H1 (cell line): Measurements from ENCODE around the gene MGAT5. TPM values are rescaled to one million over a fixed set of nuclear protein-coding genes. Genes with fewer than 3 reads are reported as not detected.

Experiments used
- CTCF ChIA-PET: fragments of 300-600 bp; sonication (Branson Sonifier 250); formaldehyde crosslinking; loops from one replicate; lab custom pipeline; 2021; ENCODE audit not compliant: partially characterized antibody; lab: Charles Lee
- POLR2A ChIA-PET: fragments of 300-600 bp; sonication (Branson Sonifier 250); formaldehyde crosslinking; loops from one replicate; lab custom pipeline; 2021; ENCODE audit warnings: inconsistent platforms; ENCODE audit not compliant: partially characterized antibody; lab: Charles Lee
- DNase-seq, 2 experiments: peaks; one replicate each; pipeline versions ENCODE4 v3.0.0 to v3.0.0-alpha.2; 2010 to 2022; ENCODE audit warnings: low spot score in 2 of 2, low read depth in 1 of 2, mixed read lengths in 1 of 2
- FAIRE-seq: peaks from 2 replicates; lab custom pipeline; 2011; peaks lifted over from hg19 to GRCh38; lab: Jason Lieb, UNC
- H2AFZ ChIP-seq: 2 replicates; pipeline ENCODE4 v1.8.1; 2012; ENCODE audit warnings: low read length, inconsistent platforms
- H2AK5ac ChIP-seq: 2 replicates; pipeline ENCODE4 v1.6.1; 2013; ENCODE audit warnings: low read depth, low read length
- H2BK120ac ChIP-seq: replicated peaks from 2 replicates; pipeline ENCODE3; 2013; ENCODE audit warnings: low read depth, low read length, inconsistent platforms
- H2BK12ac ChIP-seq: 2 replicates; pipeline ENCODE4 v1.6.1; 2013; ENCODE audit warnings: low read depth, low read length
- H2BK15ac ChIP-seq: 2 replicates; pipeline ENCODE4 v1.6.1; 2013; ENCODE audit warnings: low read length
- H2BK20ac ChIP-seq: 2 replicates; pipeline ENCODE4 v1.6.1; 2013; ENCODE audit warnings: low read length
- H2BK5ac ChIP-seq: 2 replicates; pipeline ENCODE4 v1.6.1; 2013; ENCODE audit warnings: low read depth, low read length
- H3K14ac ChIP-seq: 2 replicates; pipeline ENCODE4 v1.6.1; 2013; ENCODE audit warnings: inconsistent platforms; ENCODE audit not compliant: insufficient read length
- H3K18ac ChIP-seq: 2 replicates; pipeline ENCODE4 v1.6.1; 2013; ENCODE audit warnings: low read length; ENCODE audit errors: extremely low read depth
- H3K23ac ChIP-seq: 2 replicates; pipeline ENCODE4 v1.6.1; 2013; ENCODE audit warnings: inconsistent platforms; ENCODE audit not compliant: insufficient read length
- H3K23me2 ChIP-seq: 2 replicates; pipeline ENCODE4 v1.6.1; 2013; ENCODE audit warnings: low read depth, low read length
- H3K27ac ChIP-seq: 2 replicates; pipeline ENCODE4 v1.6.1; 2011; ENCODE audit warnings: low read depth, low read length, inconsistent platforms
- H3K27me3 ChIP-seq, 4 experiments: replicated peaks in 1 of 4; 1 replicate in 1 of 4; 2 replicates in 3 of 4; pipeline versions ENCODE4 v1.6.1 to v1.8.1; 2011 to 2013; ENCODE audit warnings: low read length in 3 of 4, mild to moderate bottlenecking in 3 of 4, inconsistent platforms in 2 of 4, mixed read lengths in 2 of 4, moderate library complexity in 1 of 4; ENCODE audit not compliant: control insufficient read depth in 3 of 4, insufficient read depth in 3 of 4; ENCODE audit errors: extremely low read depth in 1 of 4
- H3K36me3 ChIP-seq, 4 experiments: 2 replicates each; pipeline versions ENCODE4 v1.6.1 to v1.8.1; 2011 to 2013; ENCODE audit warnings: mild to moderate bottlenecking in 4 of 4, low read length in 3 of 4, moderate library complexity in 2 of 4, control low read depth in 1 of 4, inconsistent platforms in 1 of 4; ENCODE audit not compliant: insufficient read depth in 4 of 4, control insufficient read depth in 2 of 4
- H3K4ac ChIP-seq: replicated peaks from 2 replicates; pipeline ENCODE3; 2013; ENCODE audit warnings: low read length, low read depth, mixed read lengths, inconsistent platforms; ENCODE audit not compliant: insufficient read length
- H3K4me1 ChIP-seq, 4 experiments: replicated peaks in 1 of 4; 1 replicate in 1 of 4; 2 replicates in 3 of 4; pipeline versions ENCODE4 v1.6.1 to v1.8.1; 2011 to 2013; ENCODE audit warnings: low read length in 3 of 4, inconsistent platforms in 2 of 4, mixed read lengths in 1 of 4; ENCODE audit not compliant: insufficient read depth in 4 of 4, control insufficient read depth in 3 of 4
- H3K4me2 ChIP-seq, 2 experiments: 2 replicates each; pipeline versions ENCODE4 v1.6.1 to v1.8.1; 2011 to 2013; ENCODE audit warnings: low read depth in 2 of 2, low read length in 2 of 2, control low read depth in 1 of 2, inconsistent platforms in 1 of 2, mild to moderate bottlenecking in 1 of 2; ENCODE audit not compliant: insufficient read depth in 1 of 2
- H3K4me3 ChIP-seq, 4 experiments: fragments of 200-600, 300-600 bp in 1 of 4; sonication (generic), shearing (Covaris generic), sonication (Bioruptor Twin) in 1 of 4; 2 replicates each; pipeline versions ENCODE4 v1.5.1 to v1.8.1; 2011 to 2016; ENCODE audit warnings: low read length in 4 of 4, low read depth in 3 of 4, control low read depth in 2 of 4, inconsistent platforms in 2 of 4, mild to moderate bottlenecking in 2 of 4, mixed read lengths in 1 of 4, moderate library complexity in 1 of 4; ENCODE audit not compliant: insufficient read depth in 2 of 4; ENCODE audit errors: extremely low read depth in 1 of 4
- H3K56ac ChIP-seq: replicated peaks from 2 replicates; pipeline ENCODE3; 2013; ENCODE audit warnings: low read depth, mild to moderate bottlenecking, mixed read lengths, low read length, inconsistent platforms; ENCODE audit not compliant: insufficient read length
- H3K79me1 ChIP-seq: 2 replicates; pipeline ENCODE4 v1.6.1; 2013; ENCODE audit warnings: low read depth, low read length, control low read depth
- H3K79me2 ChIP-seq, 2 experiments: 2 replicates each; pipeline versions ENCODE4 v1.6.1 to v1.8.1; 2012 to 2013; ENCODE audit warnings: low read length in 2 of 2, mild to moderate bottlenecking in 2 of 2, inconsistent platforms in 1 of 2; ENCODE audit not compliant: insufficient read depth in 2 of 2, control insufficient read depth in 1 of 2
- H3K9ac ChIP-seq, 4 experiments: replicated peaks in 1 of 4; 1 replicate in 1 of 4; 2 replicates in 3 of 4; pipeline versions ENCODE4 v1.6.1 to v1.8.1; 2011 to 2013; ENCODE audit warnings: low read depth in 3 of 4, low read length in 3 of 4, control low read depth in 2 of 4, mild to moderate bottlenecking in 2 of 4, moderate library complexity in 2 of 4, inconsistent platforms in 1 of 4; ENCODE audit errors: extremely low read depth in 1 of 4
- H3K9me3 ChIP-seq, 2 experiments: 2 replicates each; pipeline versions ENCODE4 v1.6.1 to v1.8.1; 2012 to 2013; ENCODE audit warnings: mild to moderate bottlenecking in 2 of 2, moderate library complexity in 2 of 2, control low read depth in 1 of 2, inconsistent platforms in 1 of 2, low read depth in 1 of 2, low read length in 1 of 2, mixed read lengths in 1 of 2; ENCODE audit not compliant: insufficient read depth in 2 of 2
- H4K20me1 ChIP-seq, 2 experiments: replicated peaks in 1 of 2; 2 replicates each; pipeline versions ENCODE3 to v1.8.1; 2011 to 2013; ENCODE audit warnings: inconsistent platforms in 2 of 2, low read length in 2 of 2, mild to moderate bottlenecking in 1 of 2; ENCODE audit not compliant: insufficient read depth in 2 of 2, control insufficient read depth in 1 of 2
- H4K5ac ChIP-seq: 2 replicates; pipeline ENCODE4 v1.6.1; 2013; ENCODE audit warnings: low read length, low read depth, mixed read lengths, inconsistent platforms; ENCODE audit not compliant: insufficient read length
- H4K8ac ChIP-seq: 2 replicates; pipeline ENCODE4 v1.8.0; 2013; ENCODE audit warnings: mild to moderate bottlenecking, moderate library complexity, low read length, inconsistent platforms; ENCODE audit not compliant: insufficient read depth; ENCODE audit errors: extremely low read depth
- H4K91ac ChIP-seq: replicated peaks from 2 replicates; pipeline ENCODE3; 2013; ENCODE audit warnings: low read length, mixed read lengths, inconsistent platforms; ENCODE audit not compliant: insufficient read length
- CREB1 ChIP-seq: IDR thresholded peaks from 2 replicates; pipeline ENCODE4 v1.6.1; 2012; ENCODE audit warnings: inconsistent platforms
- GTF2F1 ChIP-seq: IDR thresholded peaks from 2 replicates; pipeline ENCODE4 v1.6.1; 2012; ENCODE audit warnings: low read depth, low read length, improper control_type of control experiment, borderline replicate concordance
- ZNF274 ChIP-seq: IDR thresholded peaks from 2 replicates; pipeline ENCODE4 v1.7.0; 2012; ENCODE audit warnings: low read length, borderline replicate concordance; ENCODE audit errors: extremely low read depth
- WGBS, 2 experiments: shearing (Covaris generic) in 1 of 2; methylation state at CpG; one replicate each; pipeline versions ENCODE4 v1.1.6 to v1.1.7; 2013 to 2015; ENCODE audit warnings: low lambda C conversion rate in 2 of 2, mixed read lengths in 2 of 2, inconsistent platforms in 1 of 2, low coverage in 1 of 2, missing lambda C conversion rate in 1 of 2; ENCODE audit not compliant: insufficient replicate concordance in 2 of 2, insufficient coverage in 1 of 2, insufficient read length in 1 of 2; ENCODE audit errors: extremely low coverage in 1 of 2, missing lambda C conversion rate in 1 of 2; 5-methylcytosine and 5-hydroxymethylcytosine counted together
- long read RNA-seq, 2 experiments: library from RNA in 1 of 2; library from capped mRNA in 1 of 2; stranded (forward); transcript quantifications; one replicate each; pipeline ENCODE4 v2.0.0, GENCODE V29; 2021; ENCODE audit warnings: inconsistent platforms in 1 of 2
- polyA minus RNA-seq, 3 experiments: library from RNA; depleted of rRNA, polyadenylated mRNA; stranded (reverse); fragments of >200 nt; gene quantifications; 1 replicate in 2 of 3; 2 replicates in 1 of 3; pipeline ENCODE4 v1.2.3, GENCODE V29; 2011
- polyA plus RNA-seq, 7 experiments: library from polyadenylated mRNA; depleted of rRNA in 3 of 7; stranded (reverse) in 5 of 7; unstranded in 2 of 7; fragments of >200 nt in 5 of 7; fragments of 200-250 nt in 2 of 7; gene quantifications; 1 replicate in 5 of 7; 2 replicates in 1 of 7; 4 replicates in 1 of 7; pipeline versions ENCODE4 v1.2.1 to v1.2.3, GENCODE V29; 2011 to 2013; ENCODE audit warnings: missing spikeins in 2 of 7, mixed read lengths in 2 of 7
- total RNA-seq: library from RNA; stranded (reverse); fragmentation: NEBNext Ultra II Directional; extraction: Animal tissue kit (Norgen Biotek cat#: 25700); gene quantifications from 2 replicates; pipeline ENCODE4 v1.2.1, GENCODE V29; 2021

MGAT5 gene
- total RNA-seq (49.2 and 49.4 TPM in 2 replicates), polyA plus RNA-seq (2011; rRNA removed) (10.9 and 11.2 TPM in 2 replicates), polyA minus RNA-seq (2011; rRNA and poly(A)+ RNA removed) (66.6 and 90.3 TPM in 2 replicates)
- polyA plus RNA-seq (2011; cell fraction: cytosol; rRNA removed), result 14.8 TPM
- polyA plus RNA-seq (2011; cell fraction: nucleus; rRNA removed), result 20.7 TPM
- 16.3 to 23.5 TPM (median 19.1 TPM) in 4 replicates for polyA plus RNA-seq (2012, experiment 1 of 2)
- polyA plus RNA-seq (2012, experiment 2 of 2), result 1.8 TPM
- 21.6 TPM for polyA plus RNA-seq (2013, experiment 1 of 2)
- polyA plus RNA-seq (2013, experiment 2 of 2), result 23.7 TPM
- 26.0 TPM for polyA minus RNA-seq (2011; cell fraction: cytosol; rRNA and poly(A)+ RNA removed)
- polyA minus RNA-seq (2011; cell fraction: nucleus; rRNA and poly(A)+ RNA removed), result 119 TPM
- long read RNA-seq, experiment 1, partial matches to known transcripts, result 1 of 22 reads
- long read RNA-seq, experiment 1, other reads (novel, unspliced or antisense), result 21 of 22 reads
- long read RNA-seq, experiment 2, result 0 reads

- TF ChIP-seq GTF2F1, result no peak
- no peak for TF ChIP-seq CREB1
- TF ChIP-seq ZNF274, result no peak
- Histone ChIP-seq H2BK20ac (no peak within 1 kb of the TSS), H3K27me3 (no peaks in the 10 kb centered on the region), H3K9ac (no peak within 1 kb of the TSS), H4K20me1 (peaks cover 0 to 2% of the 10 kb centered on the region in 2 experiments), H3K18ac (no peak within 1 kb of the TSS), H4K91ac (no peak within 1 kb of the TSS), H3K79me2 (peaks cover 0 to 42% of the 10 kb centered on the region in 2 experiments; a peak in 1 of 4 replicates), H2AFZ (no peak within 1 kb of the TSS), H4K8ac (no peak within 1 kb of the TSS), H3K4me1 (no peaks in the 10 kb centered on the region; a peak in 1 of 7 replicates), H3K23me2 (no peaks in the 10 kb centered on the region; the same call in 1 of the 2 replicates), H3K9me3 (no peaks in the 10 kb centered on the region), H3K4me3 (no peak within 1 kb of the TSS), H3K4me2 (no peak within 1 kb of the TSS), H2AK5ac (no peak within 1 kb of the TSS), H3K79me1 (peaks cover 9% of the 10 kb centered on the region), H3K4ac (no peak within 1 kb of the TSS), H2BK12ac (no peak within 1 kb of the TSS), H4K5ac (no peak within 1 kb of the TSS), H2BK5ac (no peak within 1 kb of the TSS), H2BK15ac (no peak within 1 kb of the TSS), H3K56ac (no peak within 1 kb of the TSS), H3K36me3 (peaks cover 0 to 10% (median 1%) of the 10 kb centered on the region in 4 experiments; a peak in 3 of 8 replicates), H3K27ac (no peak within 1 kb of the TSS), H3K14ac (no peak within 1 kb of the TSS), H3K23ac (no peak within 1 kb of the TSS), H2BK120ac (no peak within 1 kb of the TSS)
- FAIRE-seq (no peak), DNase-seq (no peak)
- ChIA-PET POLR2A (interaction anchor here (1.4 kb wide), 1 partner anchor 134 kb away, joined by 3 read pairs; no protein-coding TSS in a partner anchor), CTCF (interaction anchor here (1.6 to 3.3 kb wide), 4 partner anchors 10 to 197 kb away, joined by 5 to 22 read pairs (median 7); no protein-coding TSS in a partner anchor)
- WGBS, 2 experiments, result 92% methylated on average over 4 of the region's 4 CpGs; no CpG with 5 or more reads in 1 of the 2 experiments
Measured at GRCh38 chr2:134253804-134254203, at the start of gene MGAT5. Gene MGAT5, plus strand, starts transcription at chr2:134254072. Its CDS starts 332 bp downstream, at chr2:134254404.
